Measurements from ENCODE around the gene MTOR. TPM values are rescaled to one million over a fixed set of nuclear protein-coding genes. Genes with fewer than 3 reads are reported as not detected.

MTOR gene
- total RNA-seq, 1 donor from 2014 or later = 34.9 TPM

DNA sequence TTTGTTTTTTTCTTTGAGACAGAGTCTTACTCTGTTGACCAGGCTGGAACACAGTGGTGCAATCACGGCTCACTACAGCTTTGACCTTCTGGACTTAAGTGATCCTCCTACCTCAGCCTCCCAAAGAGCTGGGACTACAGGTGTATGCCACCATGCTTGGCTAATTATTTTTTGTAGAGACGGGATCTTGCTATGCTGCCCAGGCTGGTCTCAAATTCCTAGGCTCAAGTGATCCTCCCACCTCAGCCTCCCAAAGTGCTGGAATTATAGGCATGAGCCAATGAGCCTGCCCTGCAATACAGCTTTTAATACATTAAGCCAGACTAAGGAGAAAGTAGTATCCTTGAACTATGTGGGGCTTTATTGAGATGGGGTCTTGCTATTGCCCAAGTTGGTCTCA lies 146.0 kb downstream of the MTOR start:
- TF ChIP-seq, protein P1, sequence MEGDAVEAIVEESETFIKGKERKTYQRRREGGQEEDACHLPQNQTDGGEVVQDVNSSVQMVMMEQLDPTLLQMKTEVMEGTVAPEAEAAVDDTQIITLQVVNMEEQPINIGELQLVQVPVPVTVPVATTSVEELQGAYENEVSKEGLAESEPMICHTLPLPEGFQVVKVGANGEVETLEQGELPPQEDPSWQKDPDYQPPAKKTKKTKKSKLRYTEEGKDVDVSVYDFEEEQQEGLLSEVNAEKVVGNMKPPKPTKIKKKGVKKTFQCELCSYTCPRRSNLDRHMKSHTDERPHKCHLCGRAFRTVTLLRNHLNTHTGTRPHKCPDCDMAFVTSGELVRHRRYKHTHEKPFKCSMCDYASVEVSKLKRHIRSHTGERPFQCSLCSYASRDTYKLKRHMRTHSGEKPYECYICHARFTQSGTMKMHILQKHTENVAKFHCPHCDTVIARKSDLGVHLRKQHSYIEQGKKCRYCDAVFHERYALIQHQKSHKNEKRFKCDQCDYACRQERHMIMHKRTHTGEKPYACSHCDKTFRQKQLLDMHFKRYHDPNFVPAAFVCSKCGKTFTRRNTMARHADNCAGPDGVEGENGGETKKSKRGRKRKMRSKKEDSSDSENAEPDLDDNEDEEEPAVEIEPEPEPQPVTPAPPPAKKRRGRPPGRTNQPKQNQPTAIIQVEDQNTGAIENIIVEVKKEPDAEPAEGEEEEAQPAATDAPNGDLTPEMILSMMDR (IDR thresholded peaks at IDR 0.05; ENCODE audit: borderline replicate concordance) = no peak
- Histone ChIP-seq H3K27me3 (ENCODE audit: low read depth) (no peaks in the 10 kb centered on the region), H3K27ac (replicated peaks) (no peak overlapping the region), H3K4me1 (no peaks in the 10 kb centered on the region), H3K4me3 (no peak overlapping the region), H3K9me3 (replicated peaks) (no peaks in the 10 kb centered on the region), H3K36me3 (peaks cover 96% of the 10 kb centered on the region)
- DNase-seq = no peak
- intact Hi-C loops (cut with micrococcal nuclease) = no loop called here

DNA sequence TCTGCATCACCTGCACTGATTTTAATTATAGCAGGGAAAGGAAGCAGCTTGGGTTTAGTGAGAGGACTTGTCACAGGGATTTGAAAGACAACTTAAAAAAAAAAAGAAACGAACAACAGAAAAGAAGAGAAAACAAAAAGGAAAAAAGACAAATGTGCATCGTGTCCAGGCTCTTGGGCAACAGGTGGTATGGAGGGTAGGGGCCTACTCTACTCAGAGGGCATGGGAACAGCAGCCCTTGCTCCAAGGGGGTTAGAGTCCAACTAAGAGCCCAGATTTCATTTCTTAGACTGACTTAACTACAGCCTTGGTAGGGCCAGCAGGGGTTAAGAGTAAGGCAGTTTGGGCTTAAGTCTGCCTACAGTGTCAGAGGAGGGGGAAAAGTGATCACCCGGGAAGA lies 147.4 kb downstream of the MTOR start:
- Histone ChIP-seq H3K36me3 (peaks cover 96% of the 10 kb centered on the region), H3K27me3 (ENCODE audit: low read depth) (no peaks in the 10 kb centered on the region), H3K4me3 (no peak overlapping the region), H3K27ac (replicated peaks) (no peak overlapping the region), H3K9me3 (replicated peaks) (no peaks in the 10 kb centered on the region), H3K4me1 (no peaks in the 10 kb centered on the region)
- TF ChIP-seq, protein P1 (IDR thresholded peaks at IDR 0.05; ENCODE audit: borderline replicate concordance) = no peak
- intact Hi-C loops (cut with micrococcal nuclease) = no loop called here
- no peak for DNase-seq

DNA sequence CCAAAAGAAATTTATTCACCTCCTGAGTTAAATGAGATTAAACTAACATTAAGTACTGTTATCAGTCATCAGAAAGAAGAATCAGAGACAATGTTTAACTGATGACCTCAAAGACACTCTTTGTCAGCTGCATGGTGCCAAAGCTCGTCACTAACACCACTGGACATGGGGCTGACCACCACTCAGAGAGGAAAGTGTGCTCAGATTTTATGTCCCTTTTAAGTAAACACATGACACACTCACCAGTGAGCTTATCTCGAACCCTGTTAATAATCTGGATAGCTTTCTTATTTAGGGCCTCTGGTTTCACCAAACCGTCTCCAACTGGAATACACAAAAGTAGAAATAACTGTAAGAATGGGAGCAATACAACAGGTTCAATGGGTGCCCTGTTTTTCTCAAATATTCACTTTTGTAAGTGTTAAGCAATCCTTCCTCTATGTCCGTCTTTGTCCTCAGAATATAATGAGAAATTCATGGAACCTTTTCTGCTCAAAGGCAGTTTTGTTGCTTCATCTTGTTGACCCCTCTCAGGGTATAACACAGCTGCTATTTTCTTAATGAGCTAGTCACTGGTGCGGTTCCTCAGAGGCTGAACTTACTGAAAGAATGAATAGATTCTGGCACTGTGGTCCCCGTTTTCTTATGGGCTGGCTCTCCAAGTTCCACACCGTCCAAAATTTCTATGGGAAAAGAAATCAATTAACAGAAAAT lies 153.1 kb downstream of the MTOR start:
- Histone ChIP-seq H3K4me1 (no peaks in the 10 kb centered on the region), H3K36me3 (peaks cover 88% of the 10 kb centered on the region), H3K4me3 (no peak overlapping the region), H3K27me3 (ENCODE audit: low read depth) (no peaks in the 10 kb centered on the region), H3K27ac (replicated peaks) (no peak overlapping the region), H3K9me3 (replicated peaks) (no peaks in the 10 kb centered on the region)
- DNase-seq = no peak
- intact Hi-C loops (cut with micrococcal nuclease) = no loop called here
- TF ChIP-seq, protein P1 (IDR thresholded peaks at IDR 0.05; ENCODE audit: borderline replicate concordance) = no peak

DNA sequence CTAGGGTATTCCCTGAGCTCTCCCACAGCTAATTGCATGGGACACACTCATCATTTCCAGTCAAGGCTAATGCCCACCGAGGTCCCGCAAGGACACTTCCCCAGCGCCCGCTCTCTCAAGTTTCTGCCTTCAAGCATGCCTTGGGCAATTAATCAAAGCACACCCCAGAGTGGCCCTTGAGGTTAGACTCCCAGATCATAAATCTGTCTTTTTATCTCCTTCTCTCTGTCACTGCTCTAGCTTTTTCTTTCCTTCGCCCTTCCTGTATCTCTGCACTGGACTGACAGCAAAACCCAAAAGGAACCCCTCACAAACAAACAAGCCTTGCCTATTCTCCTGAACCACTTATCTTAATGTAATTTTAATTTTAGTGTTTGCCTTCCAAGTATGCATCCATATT lies 154.8 kb downstream of the MTOR start:
- Histone ChIP-seq H3K27ac (replicated peaks) (no peak overlapping the region), H3K9me3 (replicated peaks) (no peaks in the 10 kb centered on the region), H3K4me1 (no peaks in the 10 kb centered on the region), H3K36me3 (peaks cover 72% of the 10 kb centered on the region), H3K27me3 (ENCODE audit: low read depth) (no peaks in the 10 kb centered on the region), H3K4me3 (no peak overlapping the region)
- intact Hi-C loops (cut with micrococcal nuclease) = no loop called here
- TF ChIP-seq, protein P1 (IDR thresholded peaks at IDR 0.05; ENCODE audit: borderline replicate concordance) = no peak
- DNase-seq = no peak

DNA sequence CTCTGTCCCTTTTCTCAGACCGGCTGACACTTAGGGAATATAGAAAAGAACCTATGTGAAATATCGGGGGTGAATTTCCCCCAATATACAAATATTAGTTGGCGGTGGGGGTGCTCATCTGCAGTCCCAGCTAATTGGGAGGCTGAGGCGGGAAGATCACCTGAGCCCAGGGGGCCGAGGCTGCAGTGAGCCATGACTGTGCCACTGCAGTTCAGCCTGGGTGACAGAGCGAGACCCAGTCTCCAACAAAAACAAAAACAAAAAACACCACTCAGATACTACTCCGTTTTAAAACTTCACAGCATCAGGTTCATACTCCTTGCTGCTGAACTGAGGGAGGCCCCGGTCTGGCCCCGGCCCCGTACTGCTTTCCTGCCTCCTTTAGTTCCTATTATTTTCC lies 156.8 kb downstream of the MTOR start:
- peaks cover 53% of the 10 kb centered on the region for H3K36me3 ChIP-seq
- no peaks in the 10 kb centered on the region for H3K4me1 ChIP-seq
- no peak for DNase-seq
- H3K9me3 ChIP-seq (replicated peaks) = no peaks in the 10 kb centered on the region
- intact Hi-C loops (cut with micrococcal nuclease) = no loop called here
- H3K27ac ChIP-seq (replicated peaks) = no peak overlapping the region
- H3K4me3 ChIP-seq = no peak overlapping the region
- TF ChIP-seq, protein P1 (IDR thresholded peaks at IDR 0.05; ENCODE audit: borderline replicate concordance) = no peak
- H3K27me3 ChIP-seq (ENCODE audit: low read depth) = no peaks in the 10 kb centered on the region
